Common myeloid progenitor, CD34-positive (primary cell): ENCODE measurements around the gene RBM14.
A peak's percentile ranks its signal among the peaks of the same experiment; 100 is the strongest.
"Not testable (repeated sequence)": the region's sequence is repeated elsewhere in the genome, so short reads cannot be mapped to it uniquely, and the experiment has no call there.

Experiments
- CTCF ChIA-PET: fragments of 350-600 bp; sonication (Branson Sonifier 250); formaldehyde crosslinking; loops from one replicate; lab custom pipeline; 2021; ENCODE audit warnings: antibody characterized with exemption; lab: Charles Lee
- POLR2A ChIA-PET: fragments of 350-600 bp; sonication (Branson Sonifier 250); formaldehyde crosslinking; loops from one replicate; lab custom pipeline; 2021; ENCODE audit warnings: antibody characterized with exemption; lab: Charles Lee
- DNase-seq, 3 donors: peaks; one replicate each; pipeline versions ENCODE4 v3.0.0 to v3.0.0-alpha.2; 2013
- H3K27ac ChIP-seq, 2 experiments: 1 replicate in 1 of 2; 2 replicates in 1 of 2; pipeline ENCODE4 v1.7.0; 2013; ENCODE audit warnings: inconsistent platforms in 2 of 2, low read length in 2 of 2, mild to moderate bottlenecking in 2 of 2, low read depth in 1 of 2, moderate library complexity in 1 of 2; ENCODE audit not compliant: severe bottlenecking in 2 of 2, insufficient read depth in 1 of 2, poor library complexity in 1 of 2
- H3K27me3 ChIP-seq, 5 experiments: replicated peaks in 2 of 5; 1 replicate in 3 of 5; 2 replicates in 2 of 5; pipeline versions ENCODE4 v1.6.1 to v1.7.0; 2013; ENCODE audit warnings: low read length in 4 of 5, mild to moderate bottlenecking in 2 of 5, moderate library complexity in 2 of 5, inconsistent platforms in 1 of 5; ENCODE audit not compliant: insufficient read depth in 5 of 5, control insufficient read depth in 4 of 5
- H3K36me3 ChIP-seq, 4 experiments: 1 replicate in 2 of 4; 2 replicates in 2 of 4; pipeline versions ENCODE4 v1.6.1 to v1.7.0; 2013; ENCODE audit warnings: low read length in 3 of 4, control low read depth in 1 of 4, mild to moderate bottlenecking in 1 of 4; ENCODE audit not compliant: control insufficient read depth in 4 of 4, insufficient read depth in 4 of 4
- H3K4me1 ChIP-seq, 4 experiments: 1 replicate in 3 of 4; 2 replicates in 1 of 4; pipeline versions ENCODE4 v1.6.1 to v1.7.1; 2013; ENCODE audit warnings: low read length in 3 of 4, mild to moderate bottlenecking in 3 of 4, control low read depth in 1 of 4, inconsistent platforms in 1 of 4, moderate library complexity in 1 of 4; ENCODE audit not compliant: control insufficient read depth in 4 of 4, insufficient read depth in 4 of 4; ENCODE audit errors: control extremely low read depth in 1 of 4
- H3K4me3 ChIP-seq, 7 experiments: 1 replicate in 4 of 7; 2 replicates in 3 of 7; pipeline versions ENCODE4 v1.5.1 to v1.7.0; 2013; ENCODE audit warnings: mild to moderate bottlenecking in 7 of 7, low read length in 6 of 7, moderate library complexity in 6 of 7, inconsistent platforms in 2 of 7, low read depth in 2 of 7, control low read depth in 1 of 7; ENCODE audit not compliant: insufficient read depth in 4 of 7, control insufficient read depth in 1 of 7; ENCODE audit errors: extremely low read depth in 1 of 7
- H3K9me3 ChIP-seq, 5 experiments: 1 replicate in 4 of 5; 2 replicates in 1 of 5; pipeline versions ENCODE4 v1.6.1 to v1.7.1; 2013; ENCODE audit warnings: low read length in 4 of 5, mild to moderate bottlenecking in 2 of 5, inconsistent platforms in 1 of 5, low read depth in 1 of 5, moderate library complexity in 1 of 5; ENCODE audit not compliant: control insufficient read depth in 4 of 5, insufficient read depth in 2 of 5; ENCODE audit errors: control extremely low read depth in 1 of 5
- WGBS: methylation state at CpG from one replicate; pipeline ENCODE4 v1.1.5; 2013; ENCODE audit not compliant: insufficient coverage; 5-methylcytosine and 5-hydroxymethylcytosine counted together

RBM14 gene

DNA sequence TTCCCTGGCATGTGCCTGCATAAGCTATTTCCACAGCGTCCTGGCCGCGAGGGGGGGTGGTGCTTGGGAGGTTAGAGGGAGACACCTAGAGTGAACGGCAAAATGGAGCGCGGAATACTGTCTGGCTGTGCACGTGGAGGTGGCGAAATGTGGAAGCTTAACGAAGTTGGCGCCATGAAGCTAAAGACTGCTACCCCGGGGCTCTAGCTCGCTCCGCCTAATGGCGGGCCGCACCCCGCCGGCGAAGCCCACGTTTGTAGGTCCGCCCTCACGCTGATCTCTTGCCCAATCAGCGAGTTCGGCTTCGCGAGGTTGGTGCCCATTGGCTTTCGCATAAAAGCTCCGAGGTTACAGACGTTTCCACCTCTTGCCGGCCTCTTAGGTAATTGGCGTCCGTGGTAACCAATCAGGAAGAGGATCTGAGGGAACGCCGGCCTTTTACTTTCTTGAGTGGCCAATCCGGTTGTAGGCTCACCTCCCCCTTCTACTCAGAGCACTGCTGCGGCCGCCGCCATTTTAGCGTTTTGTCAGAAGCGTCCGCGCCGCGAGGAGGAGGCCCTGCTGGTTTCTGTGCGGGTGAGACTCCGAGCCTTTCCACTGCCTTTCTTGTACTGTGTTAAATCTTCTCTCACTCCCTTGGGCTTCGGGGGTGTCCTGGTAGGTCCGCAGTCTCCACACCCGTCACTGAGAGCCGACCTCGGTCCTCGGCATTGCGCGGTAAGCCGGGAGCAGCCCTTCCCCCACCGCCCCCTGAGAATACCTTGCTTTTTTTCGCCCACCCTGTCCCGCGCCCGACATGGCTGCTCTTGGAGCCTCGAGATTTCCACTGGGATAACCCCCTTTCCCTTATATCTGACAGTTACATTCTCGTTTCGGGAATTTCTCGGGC, 22.0 kb downstream of the RBM14 start, which contains the start of gene RBM4:
TSS of gene RBM4 (plus strand) at position 527 of the 889 bp plus-strand sequence. CDS start 1,009 bp downstream, outside the sequence.
- peaks cover 6 to 69% (median 33%) of the 10 kb centered on the region in 4 experiments for H3K36me3 ChIP-seq
- WGBS: under 1% methylated on average over 56 of the region's 63 CpGs
- peak within 1 kb of the TSS; percentile 91 to 98 for H3K27ac ChIP-seq
- ChIA-PET POLR2A (interaction anchor here (0.6 to 2.7 kb wide), 15 partner anchors 11 to 172 kb away, joined by 3 to 16 read pairs (median 5); partner anchors contain the start of genes CCDC87, CCS, RBM14 and RBM4B), CTCF (interaction anchor here (0.8 to 6.8 kb wide), 15 partner anchors 8 to 93 kb away, joined by 3 to 52 read pairs (median 4); partner anchors contain the start of genes CCDC87, CCS, RBM14 and RBM4B)
- H3K27me3 ChIP-seq: no peaks in the 10 kb centered on the region
- peaks cover 27 to 51% (median 41%) of the 10 kb centered on the region in 4 experiments for H3K4me1 ChIP-seq
- peak within 1 kb of the TSS; percentile 95 to 99 (median 96) for H3K4me3 ChIP-seq
- DNase-seq: peak; percentile 100
- H3K9me3 ChIP-seq: no peaks in the 10 kb centered on the region

DNA sequence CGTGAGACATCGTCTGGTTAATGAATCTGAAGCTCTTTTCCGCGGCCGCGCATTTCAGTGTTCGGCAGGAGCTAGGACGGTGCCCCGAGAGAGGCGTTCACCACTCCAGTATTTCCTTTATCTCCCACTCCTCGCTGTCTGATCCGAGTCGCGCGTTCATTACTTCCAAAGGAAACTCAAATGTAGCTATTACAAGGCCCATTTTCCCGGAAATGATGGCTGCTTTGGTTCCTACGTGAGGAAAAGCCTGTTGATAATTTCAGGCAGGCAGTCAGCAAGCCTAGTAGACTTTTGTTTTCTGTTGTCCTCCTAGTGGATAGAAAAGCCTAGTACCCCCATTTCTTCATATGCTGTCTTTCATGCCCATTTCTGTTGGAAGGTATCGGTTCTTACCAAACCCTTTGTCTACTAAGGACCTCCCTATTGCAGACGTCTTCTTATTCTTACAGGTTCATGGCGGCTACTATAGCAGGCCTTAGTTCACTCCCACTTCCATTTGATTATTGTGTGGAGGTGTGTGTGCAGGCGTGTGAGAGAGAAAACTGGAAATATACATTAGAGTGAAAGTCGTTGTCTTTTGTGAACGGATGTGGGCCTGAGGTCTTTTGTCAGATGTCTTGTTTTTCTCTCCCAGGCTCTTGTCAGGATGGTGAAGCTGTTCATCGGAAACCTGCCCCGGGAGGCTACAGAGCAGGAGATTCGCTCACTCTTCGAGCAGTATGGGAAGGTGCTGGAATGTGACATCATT, 22.8 kb downstream of the RBM14 start:
- CTCF ChIA-PET: interaction anchor here (1.0 to 6.8 kb wide), 8 partner anchors 9 to 94 kb away, joined by 3 to 52 read pairs (median 4); partner anchors contain the start of genes CCDC87, CCS, RBM14 and RBM4B
- DNase-seq: peak; percentile 72 to 85 (median 81)
- WGBS: 3% methylated on average over 19 of the region's 27 CpGs
- Histone ChIP-seq H3K27ac (peak overlapping the region; percentile 91 to 98), H3K9me3 (no peaks in the 10 kb centered on the region), H3K36me3 (peaks cover 6 to 74% (median 38%) of the 10 kb centered on the region in 4 experiments), H3K27me3 (no peaks in the 10 kb centered on the region), H3K4me3 (peak overlapping the region; percentile 95 to 99 (median 96)), H3K4me1 (peaks cover 27 to 51% (median 43%) of the 10 kb centered on the region in 4 experiments)
- POLR2A ChIA-PET: interaction anchor here (0.8 to 2.7 kb wide), 8 partner anchors 9 to 96 kb away, joined by 3 to 16 read pairs (median 6); partner anchors contain the start of genes CCDC87, CCS, RBM14 and RBM4B

DNA sequence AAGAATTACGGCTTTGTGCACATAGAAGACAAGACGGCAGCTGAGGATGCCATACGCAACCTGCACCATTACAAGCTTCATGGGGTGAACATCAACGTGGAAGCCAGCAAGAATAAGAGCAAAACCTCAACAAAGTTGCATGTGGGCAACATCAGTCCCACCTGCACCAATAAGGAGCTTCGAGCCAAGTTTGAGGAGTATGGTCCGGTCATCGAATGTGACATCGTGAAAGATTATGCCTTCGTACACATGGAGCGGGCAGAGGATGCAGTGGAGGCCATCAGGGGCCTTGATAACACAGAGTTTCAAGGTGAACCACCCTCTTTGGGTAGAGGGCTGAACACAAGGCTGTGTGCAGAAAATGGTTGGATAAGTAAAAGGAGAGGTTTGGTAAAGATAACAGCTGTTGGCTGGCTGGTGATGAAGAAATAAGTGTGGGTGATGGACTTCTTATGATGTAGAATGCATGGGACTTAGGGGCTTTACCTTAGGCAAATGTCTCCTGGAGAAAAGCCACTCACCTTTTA, 23.4 kb downstream of the RBM14 start:
- POLR2A ChIA-PET: interaction anchor here (1.0 to 2.7 kb wide), 4 partner anchors 10 to 94 kb away, joined by 3 to 12 read pairs (median 5); partner anchors contain the start of genes RBM4B and ZDHHC24
- CTCF ChIA-PET: interaction anchor here (1.4 to 6.8 kb wide), 4 partner anchors 10 to 59 kb away, joined by 3 to 52 read pairs (median 4); partner anchors contain the start of gene RBM4B
- H3K27ac ChIP-seq, H3K27me3 ChIP-seq, DNase-seq, H3K9me3 ChIP-seq: not testable (repeated sequence)
- 100% methylated on average over 6 of the region's 10 CpGs for WGBS
- Histone ChIP-seq H3K36me3 (peaks cover 12 to 75% (median 40%) of the 10 kb centered on the region in 4 experiments), H3K4me1 (peaks cover 27 to 55% (median 44%) of the 10 kb centered on the region in 4 experiments), H3K4me3 (peak overlapping the region in 6 of 7 experiments; percentile 95 to 99 (median 96))

DNA sequence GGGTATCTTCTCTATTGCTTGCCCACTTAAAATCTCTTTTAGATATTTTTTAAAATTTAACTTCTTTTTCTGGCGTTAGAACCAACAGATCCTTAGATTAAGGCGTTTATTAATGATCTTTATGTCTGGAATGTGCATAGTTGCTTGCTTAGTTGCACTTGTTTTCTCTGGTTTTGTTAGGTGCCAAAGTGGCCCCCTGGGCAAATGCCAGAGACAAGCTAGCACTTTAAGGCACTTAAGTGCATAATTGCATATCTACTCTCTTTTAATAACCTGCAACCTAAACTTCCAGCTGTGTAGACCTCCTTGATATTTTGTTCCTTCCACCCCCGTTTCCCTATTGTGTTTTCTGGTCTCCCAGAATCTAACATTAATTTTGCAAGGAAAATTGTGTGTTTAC, 25.4 kb downstream of the RBM14 start:
- CTCF ChIA-PET: interaction anchor here (6.8 kb wide), 1 partner anchor 18 kb away, joined by 52 read pairs; no protein-coding TSS in a partner anchor
- H3K4me1 ChIP-seq: peaks cover 27 to 57% (median 45%) of the 10 kb centered on the region in 4 experiments

DNA sequence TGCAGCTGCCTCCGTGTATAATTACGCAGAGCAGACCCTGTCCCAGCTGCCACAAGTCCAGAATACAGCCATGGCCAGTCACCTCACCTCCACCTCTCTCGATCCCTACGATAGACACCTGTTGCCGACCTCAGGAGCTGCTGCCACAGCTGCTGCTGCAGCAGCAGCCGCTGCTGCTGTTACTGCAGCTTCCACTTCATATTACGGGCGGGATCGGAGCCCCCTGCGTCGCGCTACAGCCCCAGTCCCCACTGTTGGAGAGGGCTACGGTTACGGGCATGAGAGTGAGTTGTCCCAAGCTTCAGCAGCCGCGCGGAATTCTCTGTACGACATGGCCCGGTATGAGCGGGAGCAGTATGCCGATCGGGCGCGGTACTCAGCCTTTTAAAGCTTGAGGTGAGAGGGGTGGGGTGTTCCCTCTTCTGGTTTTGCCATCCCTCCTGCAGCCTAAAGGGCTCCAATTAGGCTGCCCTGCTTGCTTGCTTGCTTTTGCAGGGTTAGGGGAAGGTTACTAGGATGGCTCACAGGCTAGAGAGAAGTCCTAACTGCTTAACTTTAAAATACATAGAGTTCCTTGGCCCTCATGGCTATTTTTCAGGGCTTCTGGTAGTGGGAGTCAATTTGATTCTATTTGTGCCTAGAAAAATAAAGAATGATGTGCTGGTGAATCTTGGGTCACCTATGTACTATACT, 27.5 kb downstream of the RBM14 start:
- Histone ChIP-seq H3K36me3 (peaks cover 23 to 86% (median 62%) of the 10 kb centered on the region in 4 experiments), H3K27ac (no peak overlapping the region), H3K4me3 (no peak overlapping the region), H3K4me1 (peaks cover 27 to 45% (median 35%) of the 10 kb centered on the region in 4 experiments), H3K9me3 (no peaks in the 10 kb centered on the region), H3K27me3 (no peaks in the 10 kb centered on the region)
- CTCF ChIA-PET: interaction anchor here (2.6 kb wide), 1 partner anchor 64 kb away, joined by 11 read pairs; no protein-coding TSS in a partner anchor
- DNase-seq: no peak
- WGBS: 96% methylated on average over 24 of the region's 24 CpGs
- POLR2A ChIA-PET: interaction anchor here (0.6 to 0.7 kb wide), 2 partner anchors 22 to 27 kb away, joined by 3 read pairs; partner anchors contain the start of gene RBM14

More for the DNA sequence above, 25.4 kb downstream of the RBM14 start:
- Histone ChIP-seq H3K36me3 (peaks cover 16 to 84% (median 50%) of the 10 kb centered on the region in 4 experiments), H3K27ac (peak overlapping the region in 1 of 2 experiments; percentile 23), H3K9me3 (no peaks in the 10 kb centered on the region), H3K27me3 (no peaks in the 10 kb centered on the region), H3K4me3 (peak overlapping the region in 5 of 7 experiments; percentile 7 to 96 (median 24))
- no CpG with 5 or more reads among the region's 3 CpGs for WGBS
- POLR2A ChIA-PET: interaction anchor here (0.6 kb wide), 1 partner anchor 18 kb away, joined by 3 read pairs; no protein-coding TSS in a partner anchor
- no peak for DNase-seq
